Measurements from ENCODE around the gene BICD1.

- TF ChIP-seq CTCF (IDR thresholded peaks at IDR 0.05) (no peak), ELF1 (IDR thresholded peaks at IDR 0.05) (no peak), TAF1 (IDR thresholded peaks at IDR 0.05; ENCODE audit: borderline replicate concordance, low read depth, low read length) (no peak), FOXM1 (IDR thresholded peaks at IDR 0.05; ENCODE audit: low read depth) (no peak), PBX3 (IDR thresholded peaks at IDR 0.05) (no peak), FOXJ3 (CRISPR knock-in tag; IDR thresholded peaks at IDR 0.05) (no peak), EP300 (IDR thresholded peaks at IDR 0.05; ENCODE audit: borderline replicate concordance in 1 of 2, low read depth in 1 of 2, low read length in 1 of 2) (no peak), USF1 (IDR thresholded peaks at IDR 0.05; ENCODE audit: borderline replicate concordance, low read depth) (no peak), RFX5 (IDR thresholded peaks at IDR 0.05; ENCODE audit: low read length) (no peak), JUND (IDR thresholded peaks at IDR 0.05) (no peak), ZBTB33 (IDR thresholded peaks at IDR 0.05; ENCODE audit: borderline replicate concordance, low read depth) (no peak), GABPA (IDR thresholded peaks at IDR 0.05; ENCODE audit: low read depth) (no peak), RXRA (IDR thresholded peaks at IDR 0.05; ENCODE audit: borderline replicate concordance, low read depth) (no peak), MAX (IDR thresholded peaks at IDR 0.05; ENCODE audit: low read depth) (no peak)
These were observed 17.5 kb upstream of the BICD1 start for GRCh38 chr12:32089156-32089555.
